Dendritic cell treated with granulocyte-macrophage colony-stimulating factor and Interleukin-4, amounts not matched to agents 40 ng/mL and 50 ng/mL, for 4 days (primary cell): ENCODE data around the gene PGAM2.
A peak's percentile ranks its signal among the peaks of the same experiment; 100 is the strongest.

Experiments used
- H3K27ac Mint-ChIP-seq: one replicate; pipeline ENCODE4 v1.8.0; 2022; ENCODE audit warnings: mild to moderate bottlenecking, mixed read lengths
- H3K27me3 Mint-ChIP-seq: one replicate; pipeline ENCODE4 v1.8.0; 2022; ENCODE audit warnings: mild to moderate bottlenecking, mixed read lengths
- H3K36me3 Mint-ChIP-seq: one replicate; pipeline ENCODE4 v1.8.0; 2022; ENCODE audit warnings: low read depth, mixed read lengths
- H3K4me1 Mint-ChIP-seq: one replicate; pipeline ENCODE4 v1.8.0; 2022; ENCODE audit warnings: low read depth, mixed read lengths
- H3K4me3 Mint-ChIP-seq: one replicate; pipeline ENCODE4 v1.8.0; 2022; ENCODE audit warnings: mild to moderate bottlenecking, moderate library complexity, mixed read lengths
- H3K9me3 Mint-ChIP-seq: one replicate; pipeline ENCODE4 v1.8.0; 2022; ENCODE audit warnings: mixed read lengths
- intact Hi-C: fragments of 100-400 bp; cut with micrococcal nuclease; formaldehyde crosslinking; loops from one replicate; pipeline ENCODE4 v1.15.0; 2022

Gene PGAM2

DNA sequence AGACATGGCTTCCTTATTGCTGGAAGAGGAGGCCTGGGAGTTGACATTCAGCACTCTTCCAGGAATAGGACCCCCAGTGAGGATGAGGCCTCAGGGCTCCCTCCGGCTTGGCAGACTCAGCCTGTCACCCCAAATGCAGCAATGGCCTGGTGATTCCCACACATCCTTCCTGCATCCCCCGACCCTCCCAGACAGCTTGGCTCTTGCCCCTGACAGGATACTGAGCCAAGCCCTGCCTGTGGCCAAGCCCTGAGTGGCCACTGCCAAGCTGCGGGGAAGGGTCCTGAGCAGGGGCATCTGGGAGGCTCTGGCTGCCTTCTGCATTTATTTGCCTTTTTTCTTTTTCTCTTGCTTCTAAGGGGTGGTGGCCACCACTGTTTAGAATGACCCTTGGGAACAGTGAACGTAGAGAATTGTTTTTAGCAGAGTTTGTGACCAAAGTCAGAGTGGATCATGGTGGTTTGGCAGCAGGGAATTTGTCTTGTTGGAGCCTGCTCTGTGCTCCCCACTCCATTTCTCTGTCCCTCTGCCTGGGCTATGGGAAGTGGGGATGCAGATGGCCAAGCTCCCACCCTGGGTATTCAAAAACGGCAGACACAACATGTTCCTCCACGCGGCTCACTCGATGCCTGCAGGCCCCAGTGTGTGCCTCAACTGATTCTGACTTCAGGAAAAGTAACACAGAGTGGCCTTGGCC, 4.3 kb downstream of the PGAM2 start:
- H3K36me3 Mint-ChIP-seq, result peaks cover 75% of the 10 kb centered on the region
- H3K4me3 Mint-ChIP-seq, result no peak overlapping the region
- intact Hi-C loops, result no loop called here
- H3K9me3 Mint-ChIP-seq, result no peaks in the 10 kb centered on the region
- no peak overlapping the region for H3K27ac Mint-ChIP-seq
- H3K27me3 Mint-ChIP-seq, result peaks cover 3% of the 10 kb centered on the region
- H3K4me1 Mint-ChIP-seq, result peaks cover 50% of the 10 kb centered on the region

- Mint-ChIP-seq H3K27ac (no peak overlapping the region), H3K4me3 (no peak overlapping the region), H3K36me3 (peaks cover 83% of the 10 kb centered on the region), H3K27me3 (peaks cover 1% of the 10 kb centered on the region), H3K9me3 (no peaks in the 10 kb centered on the region), H3K4me1 (peaks cover 42% of the 10 kb centered on the region)
- intact Hi-C loops, result no loop called here
Observed at GRCh38 chr7:44060091-44060947, 5.0 kb downstream of the PGAM2 start.

DNA sequence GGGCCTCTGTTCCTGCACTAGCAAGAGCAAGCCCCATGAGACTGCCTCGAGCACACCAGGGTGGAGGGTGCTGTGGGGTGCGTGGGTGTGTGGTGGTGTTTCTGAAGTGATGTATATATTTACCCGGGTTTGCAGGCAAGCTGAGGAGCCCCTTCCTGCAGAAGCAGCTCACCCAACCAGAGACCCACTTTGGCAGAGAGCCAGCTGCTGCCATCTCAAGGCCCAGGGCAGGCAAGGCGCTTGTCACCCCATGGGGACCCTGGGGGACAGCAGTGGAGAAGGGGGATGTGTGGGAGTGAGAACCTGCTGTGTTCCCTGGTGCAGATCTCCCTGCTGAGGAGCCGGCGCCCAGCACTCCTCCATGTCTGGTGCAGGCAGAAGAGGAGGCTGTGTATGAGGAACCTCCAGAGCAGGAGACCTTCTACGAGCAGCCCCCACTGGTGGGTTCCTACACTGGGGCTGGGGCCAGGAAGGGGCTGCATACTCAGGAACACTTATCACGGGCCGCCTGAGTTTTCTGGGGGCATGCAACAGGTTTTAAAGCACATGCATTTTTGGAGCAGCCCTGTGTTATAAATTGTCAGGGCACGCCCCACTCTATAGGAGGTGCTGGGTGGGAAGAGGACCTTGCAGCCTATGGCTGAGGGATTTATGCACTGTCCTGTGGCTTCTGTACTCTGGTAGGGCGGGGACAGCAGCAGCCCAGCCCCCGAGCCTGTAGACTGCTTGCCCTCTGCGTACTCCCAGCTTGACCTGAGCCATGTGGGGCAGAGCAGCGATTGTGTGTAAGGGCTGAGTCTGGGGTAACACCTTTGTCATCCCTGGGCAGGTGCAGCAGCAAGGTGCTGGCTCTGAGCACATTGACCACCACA, 5.9 kb downstream of the PGAM2 start:
- Mint-ChIP-seq H3K4me1 (peaks cover 37% of the 10 kb centered on the region), H3K9me3 (no peaks in the 10 kb centered on the region), H3K36me3 (peaks cover 91% of the 10 kb centered on the region), H3K27ac (no peak overlapping the region), H3K4me3 (no peak overlapping the region), H3K27me3 (no peaks in the 10 kb centered on the region)
- intact Hi-C loops, result no loop called here

- Mint-ChIP-seq H3K27ac (peak overlapping the region; percentile 40), H3K27me3 (no peaks in the 10 kb centered on the region), H3K9me3 (no peaks in the 10 kb centered on the region), H3K4me3 (no peak overlapping the region), H3K36me3 (peaks cover 98% of the 10 kb centered on the region), H3K4me1 (peaks cover 30% of the 10 kb centered on the region)
- intact Hi-C loops, result no loop called here
Observed at GRCh38 chr7:44058759-44059218, 6.6 kb downstream of the PGAM2 start.

GRCh38 chr7:44057849-44058758, 7.3 kb downstream of the PGAM2 start:
- H3K27ac Mint-ChIP-seq, result peak overlapping the region; percentile 40
- H3K27me3 Mint-ChIP-seq, result no peaks in the 10 kb centered on the region
- peaks cover 100% of the 10 kb centered on the region for H3K36me3 Mint-ChIP-seq
- no peak overlapping the region for H3K4me3 Mint-ChIP-seq
- peaks cover 27% of the 10 kb centered on the region for H3K4me1 Mint-ChIP-seq
- no peaks in the 10 kb centered on the region for H3K9me3 Mint-ChIP-seq
- intact Hi-C loops, result no loop called here

DNA sequence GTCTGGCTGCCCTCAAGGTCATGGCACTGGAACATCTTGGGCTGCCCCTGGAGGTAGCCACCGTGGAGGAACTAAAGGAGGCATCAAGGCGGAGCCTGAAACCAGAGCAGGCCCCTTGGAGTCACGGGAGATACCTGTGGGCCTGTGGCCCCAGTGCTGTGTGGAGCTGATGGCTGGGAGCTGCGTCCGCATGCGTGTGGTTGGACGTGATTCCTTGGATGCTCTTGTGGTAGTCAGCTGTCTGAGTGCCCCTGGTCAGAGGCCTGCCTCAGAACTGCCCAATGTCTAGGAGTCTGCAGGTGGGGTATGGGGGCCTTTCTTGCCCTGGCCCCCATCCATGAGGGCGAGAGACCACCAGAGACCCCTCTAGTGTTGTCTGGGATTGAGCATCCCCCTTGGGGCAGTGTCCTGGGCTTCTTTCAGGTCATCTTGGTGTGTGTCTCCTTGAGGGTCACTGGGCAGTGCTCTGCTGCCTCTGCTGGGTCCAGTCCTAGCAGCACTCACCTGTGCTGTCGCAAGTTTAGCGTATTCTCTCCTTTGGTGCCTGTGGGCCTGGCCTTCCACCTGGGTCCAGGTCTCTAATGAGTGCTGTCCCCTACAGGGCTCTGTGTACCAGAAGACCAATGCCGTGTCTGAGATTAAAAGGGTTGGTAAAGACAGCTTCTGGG, 8.1 kb downstream of the PGAM2 start:
- Mint-ChIP-seq H3K4me3 (no peak overlapping the region), H3K36me3 (peaks cover 100% of the 10 kb centered on the region), H3K9me3 (no peaks in the 10 kb centered on the region), H3K4me1 (peaks cover 34% of the 10 kb centered on the region), H3K27ac (no peak overlapping the region), H3K27me3 (no peaks in the 10 kb centered on the region)
- intact Hi-C loops, result no loop called here

- H3K27me3 Mint-ChIP-seq, result no peaks in the 10 kb centered on the region
- H3K9me3 Mint-ChIP-seq, result no peaks in the 10 kb centered on the region
- H3K4me1 Mint-ChIP-seq, result peaks cover 39% of the 10 kb centered on the region
- intact Hi-C loops, result no loop called here
- peaks cover 100% of the 10 kb centered on the region for H3K36me3 Mint-ChIP-seq
- no peak overlapping the region for H3K4me3 Mint-ChIP-seq
- H3K27ac Mint-ChIP-seq, result no peak overlapping the region
Observed at GRCh38 chr7:44056681-44057080, 8.7 kb downstream of the PGAM2 start.

GRCh38 chr7:44052771-44053365, 12.5 kb downstream of the PGAM2 start:
- no peaks in the 10 kb centered on the region for H3K9me3 Mint-ChIP-seq
- intact Hi-C loops, result no loop called here
- no peak overlapping the region for H3K27ac Mint-ChIP-seq
- peaks cover 100% of the 10 kb centered on the region for H3K36me3 Mint-ChIP-seq
- no peaks in the 10 kb centered on the region for H3K27me3 Mint-ChIP-seq
- peaks cover 54% of the 10 kb centered on the region for H3K4me1 Mint-ChIP-seq
- no peak overlapping the region for H3K4me3 Mint-ChIP-seq

DNA sequence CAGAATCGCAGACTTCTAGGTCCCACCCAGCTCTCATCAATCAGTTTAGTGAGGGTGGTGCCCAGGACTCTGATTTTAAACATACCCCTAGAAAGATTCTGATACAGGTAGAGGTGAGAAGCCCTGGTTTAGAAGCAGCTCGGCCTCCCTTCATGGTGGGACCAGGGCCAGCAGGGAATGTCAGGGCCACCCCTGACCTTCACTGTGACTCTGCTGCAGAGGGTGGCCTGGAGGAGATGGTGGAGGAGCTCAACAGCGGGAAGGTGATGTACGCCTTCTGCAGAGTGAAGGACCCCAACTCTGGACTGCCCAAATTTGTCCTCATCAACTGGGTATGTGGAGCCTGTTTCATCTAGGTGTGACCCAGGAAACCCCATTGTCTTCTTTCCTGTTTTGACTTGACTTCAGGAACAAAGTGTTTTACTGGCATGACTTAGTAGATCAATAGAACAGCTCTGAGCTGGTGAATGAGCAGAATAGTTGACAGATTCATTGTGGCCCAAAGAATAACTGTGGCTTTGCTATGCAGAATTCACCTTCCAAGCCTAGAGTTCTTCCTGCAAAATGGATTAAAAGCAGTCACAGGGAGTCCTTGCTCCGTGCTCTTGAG, 13.7 kb downstream of the PGAM2 start:
- no peaks in the 10 kb centered on the region for H3K27me3 Mint-ChIP-seq
- H3K4me1 Mint-ChIP-seq, result peaks cover 63% of the 10 kb centered on the region
- no peak overlapping the region for H3K27ac Mint-ChIP-seq
- peaks cover 100% of the 10 kb centered on the region for H3K36me3 Mint-ChIP-seq
- H3K9me3 Mint-ChIP-seq, result no peaks in the 10 kb centered on the region
- H3K4me3 Mint-ChIP-seq, result no peak overlapping the region
- intact Hi-C loops, result no loop called here

GRCh38 chr7:44050915-44051560, 14.3 kb downstream of the PGAM2 start:
- intact Hi-C loops, result no loop called here
- no peaks in the 10 kb centered on the region for H3K9me3 Mint-ChIP-seq
- H3K4me1 Mint-ChIP-seq, result peaks cover 69% of the 10 kb centered on the region
- peaks cover 100% of the 10 kb centered on the region for H3K36me3 Mint-ChIP-seq
- no peak overlapping the region for H3K4me3 Mint-ChIP-seq
- no peaks in the 10 kb centered on the region for H3K27me3 Mint-ChIP-seq
- H3K27ac Mint-ChIP-seq, result no peak overlapping the region

DNA sequence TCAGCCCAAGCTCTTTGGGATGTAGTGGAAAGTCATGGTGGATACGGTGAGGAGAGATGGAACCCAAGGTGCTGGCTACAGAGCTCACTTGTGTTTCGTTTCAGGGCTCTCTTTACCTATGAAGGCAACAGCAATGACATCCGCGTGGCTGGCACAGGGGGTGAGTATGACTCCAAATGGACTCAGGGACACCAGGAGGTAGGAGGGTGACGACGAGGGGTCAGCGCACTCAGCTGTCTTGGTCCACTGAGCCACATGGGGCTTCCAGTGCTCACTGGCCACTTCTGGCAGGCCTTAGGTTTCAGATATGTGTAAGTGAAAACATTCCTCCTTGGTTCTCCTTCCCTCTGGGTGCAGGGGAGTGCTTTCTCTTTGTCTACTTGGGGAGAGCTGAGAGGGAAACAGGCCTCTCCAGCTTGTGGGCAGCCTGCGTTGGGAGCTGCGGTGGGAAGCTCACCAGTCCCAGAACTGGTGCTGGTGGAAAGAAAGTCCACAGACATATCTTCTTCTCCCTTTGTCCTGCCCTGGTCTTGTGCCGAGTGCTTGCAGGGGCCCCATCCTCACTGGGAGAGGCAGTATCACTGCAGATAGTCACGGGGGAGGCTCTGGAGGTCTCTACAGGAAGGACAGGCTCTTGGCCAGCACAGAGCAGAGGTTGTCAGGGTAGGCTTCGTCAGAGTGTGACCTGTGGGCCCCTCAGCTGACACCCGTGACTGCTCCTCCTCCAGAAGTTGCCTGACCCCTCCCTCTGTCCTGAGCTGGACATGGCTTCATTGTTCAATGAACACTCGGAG, 15.0 kb downstream of the PGAM2 start:
- intact Hi-C loops, result no loop called here
- no peak overlapping the region for H3K4me3 Mint-ChIP-seq
- H3K9me3 Mint-ChIP-seq, result no peaks in the 10 kb centered on the region
- H3K4me1 Mint-ChIP-seq, result peaks cover 77% of the 10 kb centered on the region
- no peak overlapping the region for H3K27ac Mint-ChIP-seq
- no peaks in the 10 kb centered on the region for H3K27me3 Mint-ChIP-seq
- H3K36me3 Mint-ChIP-seq, result peaks cover 100% of the 10 kb centered on the region
